HepG2 (cell line): ENCODE measurements around the gene ZNF581. TPM values are rescaled to one million over a fixed set of nuclear protein-coding genes. Genes with fewer than 3 reads are reported as not detected.

Source experiments
- ATAC-seq: fragments of 200-7000 bp; cut with Tn5 transposase; 3 replicates; pipeline ENCODE4 v1.9.1; 2020; ENCODE audit warnings: mild to moderate bottlenecking, moderate library complexity
- BruUV-seq: library from RNA; stranded (reverse); fragments of 400-500 nt; replicated peaks from 2 replicates; lab custom pipeline; 2021; lab: Mats Ljungman, UMichigan
- CTCF ChIA-PET: fragments of 300-600 bp; formaldehyde crosslinking; extraction: SDS; loops from one replicate; lab custom pipeline; 2021; ENCODE audit warnings: low total read pairs, inconsistent platforms, low intra/inter-chr PET ratio; lab: Yijun Ruan, JAX
- POLR2A ChIA-PET: fragments of 350-600 bp; sonication (Branson Sonifier 250); formaldehyde crosslinking; loops from one replicate; lab custom pipeline; 2020; ENCODE audit warnings: antibody characterized with exemption, inconsistent platforms; lab: Yijun Ruan, JAX
- DNase-seq: peaks from one replicate; pipeline ENCODE4 v3.0.0-alpha.2; 2015; ENCODE audit warnings: low spot score
- FAIRE-seq: peaks from 3 replicates; lab custom pipeline; 2011; peaks lifted over from hg19 to GRCh38; lab: Jason Lieb, UNC
- H2AFZ ChIP-seq: one replicate; pipeline ENCODE4 v1.6.1; 2011; ENCODE audit warnings: low read length, inconsistent platforms
- H3K27ac ChIP-seq: fragments of 300-600 bp; 3 replicates; pipeline ENCODE4 v1.8.0; 2011; ENCODE audit warnings: mixed run types, mild to moderate bottlenecking, mixed read lengths, low read length, inconsistent platforms; ENCODE audit not compliant: insufficient read depth; ENCODE audit errors: extremely low read length
- H3K27me3 ChIP-seq, 2 experiments: fragments of 200-600 bp in 1 of 2; 2 replicates in 1 of 2; 3 replicates in 1 of 2; pipeline versions ENCODE4 v1.6.0 to v1.8.0; 2011; ENCODE audit warnings: low read length in 2 of 2, mild to moderate bottlenecking in 2 of 2, moderate library complexity in 2 of 2, inconsistent platforms in 1 of 2; ENCODE audit not compliant: insufficient read depth in 2 of 2, control insufficient read depth in 1 of 2
- H3K36me3 ChIP-seq, 2 experiments: fragments of 200-600 bp in 1 of 2; replicated peaks in 1 of 2; 2 replicates in 1 of 2; 3 replicates in 1 of 2; pipeline versions ENCODE4 v1.5.1 to v1.8.0; 2011; ENCODE audit warnings: low read length in 2 of 2, inconsistent platforms in 1 of 2; ENCODE audit not compliant: insufficient read depth in 2 of 2, control insufficient read depth in 1 of 2
- H3K4me1 ChIP-seq: 2 replicates; pipeline ENCODE4 v1.5.1; 2012; ENCODE audit warnings: low read length, inconsistent platforms; ENCODE audit not compliant: insufficient read depth
- H3K4me2 ChIP-seq: 2 replicates; pipeline ENCODE4 v1.6.0; 2011; ENCODE audit warnings: low read depth, low read length, inconsistent platforms
- H3K4me3 ChIP-seq, 3 experiments: fragments of 200-600 bp in 1 of 3; sonication (generic), shearing (Covaris generic) in 1 of 3; replicated peaks in 1 of 3; 2 replicates each; pipeline ENCODE4 v1.5.1; 2011 to 2016; ENCODE audit warnings: low read length in 3 of 3, inconsistent platforms in 2 of 3, low read depth in 2 of 3, mild to moderate bottlenecking in 2 of 3, control low read depth in 1 of 3, mixed read lengths in 1 of 3; ENCODE audit not compliant: insufficient read depth in 1 of 3
- H3K79me2 ChIP-seq: one replicate; pipeline ENCODE4 v1.6.1; 2011; ENCODE audit warnings: low read length, inconsistent platforms; ENCODE audit not compliant: insufficient read depth
- H3K9ac ChIP-seq: 2 replicates; pipeline ENCODE4 v1.6.0; 2011; ENCODE audit warnings: mild to moderate bottlenecking, low read depth, low read length, inconsistent platforms; ENCODE audit not compliant: insufficient read depth
- H3K9me3 ChIP-seq: 2 replicates; pipeline ENCODE4 v1.5.1; 2012; ENCODE audit warnings: mild to moderate bottlenecking, low read length
- H4K20me1 ChIP-seq: 2 replicates; pipeline ENCODE4 v1.6.0; 2011; ENCODE audit warnings: inconsistent platforms, mild to moderate bottlenecking, low read length, moderate library complexity; ENCODE audit not compliant: insufficient read depth
- GZF1 ChIP-seq: sonication (generic); formaldehyde crosslinking; IDR thresholded peaks from 2 replicates; pipeline ENCODE4 v1.5.1; 2020; ENCODE audit warnings: mild to moderate bottlenecking, missing genetic modification reagents
- HNRNPL ChIP-seq: fragments of 200-400 bp; formaldehyde crosslinking; IDR thresholded peaks from 2 replicates; pipeline ENCODE4 v1.6.1; 2017; ENCODE audit warnings: mild to moderate bottlenecking, low read depth, low read length
- MBD4 ChIP-seq: IDR thresholded peaks from 2 replicates; pipeline ENCODE4 v1.6.1; 2012; ENCODE audit warnings: low read length, inconsistent platforms, borderline replicate concordance
- POLR2A ChIP-seq, 2 experiments: IDR thresholded peaks; 2 replicates each; pipeline ENCODE4 v1.6.1; 2011; ENCODE audit warnings: low read depth in 2 of 2, low read length in 2 of 2, mild to moderate bottlenecking in 1 of 2, moderate library complexity in 1 of 2; ENCODE audit not compliant: insufficient read depth in 1 of 2
- RBM22 ChIP-seq: fragments of 200-400 bp; formaldehyde crosslinking; optimal IDR thresholded peaks from 2 replicates; pipeline ENCODE3; 2017; ENCODE audit warnings: mild to moderate bottlenecking, low read length, moderate library complexity
- ZHX1 ChIP-seq: sonication (generic); formaldehyde crosslinking; IDR thresholded peaks from 2 replicates; pipeline ENCODE4 v1.8.1; 2022; ENCODE audit warnings: low read depth, mild to moderate bottlenecking, missing genetic modification reagents
- ZNF850 ChIP-seq: sonication (generic); formaldehyde crosslinking; conservative IDR thresholded peaks from 2 replicates; pipeline ENCODE4 v1.9.0; 2021; ENCODE audit warnings: mild to moderate bottlenecking, missing genetic modification reagents
- WGBS: methylation state at CpG from one replicate; pipeline ENCODE4 v1.1.6; 2017; ENCODE audit warnings: low lambda C conversion rate; 5-methylcytosine and 5-hydroxymethylcytosine counted together
- in situ Hi-C: cut with HindIII; loops from 2 replicates; pipeline ENCODE4 v1.10.0; 2017; ENCODE audit warnings: low pct_unique_long_range_greater_than_20kb; ENCODE audit not compliant: extremely low pct_ligation_motif_present
- intact Hi-C: fragments of 100-400 bp; cut with micrococcal nuclease; formaldehyde crosslinking; loops from one replicate; pipeline ENCODE4 v1.10.0; 2022; ENCODE audit not compliant: unreplicated experiment
- polyA plus RNA-seq, 8 experiments: library from polyadenylated mRNA; depleted of rRNA in 3 of 8; stranded (reverse) in 7 of 8; unstranded in 1 of 8; fragments of >200 nt; fragmentation: Illumina TruSeq in 4 of 8; extraction: Trizol in 4 of 8; gene quantifications; 2 replicates each; pipeline versions ENCODE4 v1.2.1 to v1.2.3, GENCODE V29; 2011 to 2016; ENCODE audit warnings: low read depth in 4 of 8, missing spikeins in 1 of 8, mixed read lengths in 1 of 8; ENCODE audit not compliant: insufficient read depth in 1 of 8
- total RNA-seq, 5 experiments: library from RNA; depleted of rRNA; stranded (reverse); fragments of >200 nt; fragmentation: Illumina TruSeq; extraction: Trizol; gene quantifications; 2 replicates each; pipeline ENCODE4 v1.2.3, GENCODE V29; 2016; ENCODE audit warnings: low read depth in 1 of 5

ZNF581 gene
- total and polyA plus RNA-seq, 2 of the 13 experiments (the other 11 are each of a cell fraction or from before 2014, with no cell fraction given), result 19.6 to 49.5 TPM

- no peaks in the 10 kb centered on the region; a peak in 1 of 5 replicates for H3K27me3 ChIP-seq
- no peak overlapping the region for H2AFZ ChIP-seq
- no peak for DNase-seq
- peaks cover 40 to 63% of the 10 kb centered on the region in 2 experiments for H3K36me3 ChIP-seq
- 95% methylated on average over 16 of the region's 16 CpGs for WGBS
- peaks cover 49% of the 10 kb centered on the region for H4K20me1 ChIP-seq
- in situ Hi-C loops (no loop called here), intact Hi-C loops (no loop called here)
- H3K9ac ChIP-seq, result no peak overlapping the region
- H3K4me3 ChIP-seq, result no peak overlapping the region
- ATAC-seq, result no peak
- H3K27ac ChIP-seq, result no peak overlapping the region
- ChIA-PET CTCF (no interaction called here), POLR2A (no interaction called here)
- H3K4me1 ChIP-seq, result peaks cover 24% of the 10 kb centered on the region
- H3K4me2 ChIP-seq, result no peak overlapping the region
- FAIRE-seq, result no peak
- BruUV-seq, result no TSS peak
- H3K9me3 ChIP-seq, result no peaks in the 10 kb centered on the region
- TF ChIP-seq HNRNPL (no peak), POLR2A (IDR thresholded peaks at IDR 0.05; ENCODE audit: insufficient read depth in 1 of 2, low read depth in 2 of 2, low read length in 2 of 2) (0 out of 4 replicates have a peak, but pooled peaks of 1 of the 2 experiments have one; percentile 18), GZF1 (CRISPR knock-in tag) (no peak), ZHX1 (CRISPR knock-in tag) (no peak)
- TF ChIP-seq, all 625 proteins: peak for 1
- H3K79me2 ChIP-seq, result peaks cover 64% of the 10 kb centered on the region
Measured at GRCh38 chr19:55660991-55661390, 17.5 kb downstream of the ZNF581 start.

- WGBS, result 96% methylated on average over 7 of the region's 7 CpGs
- ChIA-PET POLR2A (no interaction called here), CTCF (no interaction called here)
- Histone ChIP-seq H3K9ac (no peak overlapping the region), H3K9me3 (no peaks in the 10 kb centered on the region), H3K4me3 (no peak overlapping the region), H3K27me3 (no peaks in the 10 kb centered on the region), H3K4me1 (peaks cover 26% of the 10 kb centered on the region), H3K4me2 (no peak overlapping the region), H3K36me3 (peaks cover 47 to 71% of the 10 kb centered on the region in 2 experiments), H2AFZ (no peak overlapping the region), H4K20me1 (peaks cover 49% of the 10 kb centered on the region), H3K79me2 (peaks cover 64% of the 10 kb centered on the region), H3K27ac (no peak overlapping the region)
- ATAC-seq (no peak), FAIRE-seq (no peak), DNase-seq (no peak)
- BruUV-seq, result no TSS peak
- in situ Hi-C loops (no loop called here), intact Hi-C loops (no loop called here)
- TF ChIP-seq MBD4 (no peak), ZNF850 (CRISPR knock-in tag) (no peak), RBM22 (peak; percentile 75)
Measured at GRCh38 chr19:55661826-55662225, 18.4 kb downstream of the ZNF581 start.
